CD4-positive, alpha-beta T cell (primary cell): ENCODE data around the gene LAGE3. TPM values are rescaled to one million over a fixed set of nuclear protein-coding genes. Genes with fewer than 3 reads are reported as not detected.
A peak's percentile ranks its signal among the peaks of the same experiment; 100 is the strongest.

ENCODE experiments used
- ATAC-seq: fragments of 200-7000 bp; cut with Tn5 transposase; one replicate; pipeline ENCODE4 v1.10.0; 2022; ENCODE audit warnings: mild to moderate bottlenecking; ENCODE audit not compliant: poor library complexity
- CTCF ChIA-PET: fragments of 350-600 bp; sonication (Branson Sonifier 250); formaldehyde crosslinking; loops from one replicate; lab custom pipeline; 2021; ENCODE audit warnings: antibody characterized with exemption, inconsistent platforms; lab: Charles Lee
- POLR2A ChIA-PET: fragments of 350-600 bp; sonication (Branson Sonifier 250); formaldehyde crosslinking; loops from one replicate; lab custom pipeline; 2021; ENCODE audit warnings: antibody characterized with exemption, inconsistent platforms; lab: Charles Lee
- DNase-seq, 14 experiments: peaks; one replicate each; pipeline ENCODE4 v3.0.0-alpha.2; 2013 to 2020; ENCODE audit warnings: mixed read lengths in 2 of 14
- H3K27ac ChIP-seq, 2 donors: one replicate each; pipeline versions ENCODE4 v1.5.1 to v1.7.0; 2013; ENCODE audit warnings: low read length in 2 of 2, low read depth in 1 of 2, mild to moderate bottlenecking in 1 of 2
- H3K27me3 ChIP-seq, 2 experiments: 1 replicate in 1 of 2; 2 replicates in 1 of 2; pipeline versions ENCODE4 v1.6.1 to v1.7.0; 2013; ENCODE audit warnings: low read length in 2 of 2, control low read depth in 1 of 2, mild to moderate bottlenecking in 1 of 2, moderate library complexity in 1 of 2; ENCODE audit not compliant: insufficient read depth in 2 of 2, control insufficient read depth in 1 of 2
- H3K36me3 ChIP-seq: one replicate; pipeline ENCODE4 v1.6.1; 2013; ENCODE audit warnings: low read length, control low read depth; ENCODE audit not compliant: insufficient read depth
- H3K4me1 ChIP-seq: one replicate; pipeline ENCODE4 v1.6.1; 2013; ENCODE audit warnings: low read length, control low read depth; ENCODE audit not compliant: insufficient read depth
- H3K4me3 ChIP-seq: one replicate; pipeline ENCODE4 v1.5.1; 2013; ENCODE audit warnings: mild to moderate bottlenecking, low read length, moderate library complexity
- H3K9me3 ChIP-seq, 2 experiments: 1 replicate in 1 of 2; 2 replicates in 1 of 2; pipeline versions ENCODE4 v1.6.1 to v1.7.0; 2013; ENCODE audit warnings: low read length in 2 of 2, mild to moderate bottlenecking in 2 of 2, control low read depth in 1 of 2, moderate library complexity in 1 of 2; ENCODE audit not compliant: control insufficient read depth in 1 of 2, insufficient read depth in 1 of 2
- H3K27ac Mint-ChIP-seq: one replicate; pipeline ENCODE4 v1.8.0; 2020; ENCODE audit warnings: mixed read lengths
- H3K27me3 Mint-ChIP-seq: one replicate; pipeline ENCODE4 v1.8.0; 2021; ENCODE audit warnings: mixed read lengths
- H3K36me3 Mint-ChIP-seq: one replicate; pipeline ENCODE4 v1.8.0; 2021; ENCODE audit warnings: low read depth, mixed read lengths
- H3K4me1 Mint-ChIP-seq: one replicate; pipeline ENCODE4 v1.8.0; 2021; ENCODE audit warnings: low read depth, mixed read lengths
- H3K4me3 Mint-ChIP-seq: one replicate; pipeline ENCODE4 v1.8.0; 2020; ENCODE audit warnings: mild to moderate bottlenecking, mixed read lengths
- H3K9me3 Mint-ChIP-seq: one replicate; pipeline ENCODE4 v1.8.0; 2020; ENCODE audit warnings: mixed read lengths
- intact Hi-C, 2 experiments: fragments of 100-400 bp; cut with DNase I in 1 of 2; cut with micrococcal nuclease in 1 of 2; formaldehyde crosslinking; loops; one replicate each; pipeline versions ENCODE4 v1.15.1 to v1.9.0; 2023 to 2025; cut with DNase I, micrococcal nuclease
- total RNA-seq, 174 experiments: library from RNA in 2 of 174; stranded (reverse) in 2 of 174; gene quantifications; one replicate each; pipeline ENCODE4 v1.2.3 and lab custom pipeline; 2021 to 2026
- TF ChIP-seq, protein P1 (sequence below): fragments of 200-600 bp; IDR thresholded peaks from one replicate; pipeline ENCODE4 v1.8.0; 2022; ENCODE audit warnings: antibody characterized with exemption, mild to moderate bottlenecking

Gene LAGE3
- total RNA-seq, 2 experiments from 2014 or later = 5.7 to 6.6 TPM

- Histone ChIP-seq H3K4me1 (peaks cover 58% of the 10 kb centered on the region), H3K4me3 (peak within 1 kb of the TSS; percentile 53), H3K36me3 (peaks cover 16% of the 10 kb centered on the region), H3K27ac (peak within 1 kb of the TSS; percentile 34 to 67), H3K9me3 (no peaks in the 10 kb centered on the region), H3K27me3 (no peaks in the 10 kb centered on the region)
- TF ChIP-seq, protein P1, sequence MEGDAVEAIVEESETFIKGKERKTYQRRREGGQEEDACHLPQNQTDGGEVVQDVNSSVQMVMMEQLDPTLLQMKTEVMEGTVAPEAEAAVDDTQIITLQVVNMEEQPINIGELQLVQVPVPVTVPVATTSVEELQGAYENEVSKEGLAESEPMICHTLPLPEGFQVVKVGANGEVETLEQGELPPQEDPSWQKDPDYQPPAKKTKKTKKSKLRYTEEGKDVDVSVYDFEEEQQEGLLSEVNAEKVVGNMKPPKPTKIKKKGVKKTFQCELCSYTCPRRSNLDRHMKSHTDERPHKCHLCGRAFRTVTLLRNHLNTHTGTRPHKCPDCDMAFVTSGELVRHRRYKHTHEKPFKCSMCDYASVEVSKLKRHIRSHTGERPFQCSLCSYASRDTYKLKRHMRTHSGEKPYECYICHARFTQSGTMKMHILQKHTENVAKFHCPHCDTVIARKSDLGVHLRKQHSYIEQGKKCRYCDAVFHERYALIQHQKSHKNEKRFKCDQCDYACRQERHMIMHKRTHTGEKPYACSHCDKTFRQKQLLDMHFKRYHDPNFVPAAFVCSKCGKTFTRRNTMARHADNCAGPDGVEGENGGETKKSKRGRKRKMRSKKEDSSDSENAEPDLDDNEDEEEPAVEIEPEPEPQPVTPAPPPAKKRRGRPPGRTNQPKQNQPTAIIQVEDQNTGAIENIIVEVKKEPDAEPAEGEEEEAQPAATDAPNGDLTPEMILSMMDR = no peak
- intact Hi-C loops = loop anchor here in 1 of 2 experiments (10.0 kb wide), 1 partner anchor 52 kb away; the partner anchor contains the start of gene GDI1
- H3K4me1 Mint-ChIP-seq = peaks cover 14% of the 10 kb centered on the region
- H3K4me3 Mint-ChIP-seq = peak within 1 kb of the TSS; percentile 88
- H3K9me3 Mint-ChIP-seq = no peaks in the 10 kb centered on the region
- ChIA-PET CTCF (no interaction called here), POLR2A (interaction anchor here (0.8 to 3.0 kb wide), 11 partner anchors 8 to 89 kb away, joined by 3 to 18 read pairs (median 4); partner anchors contain the start of genes ATP6AP1, FAM3A, PLXNA3 and RPL10)
- no peaks in the 10 kb centered on the region for H3K27me3 Mint-ChIP-seq
- DNase-seq = peak in 13 of 14 experiments; percentile 20 to 79 (median 53)
- peak within 1 kb of the TSS; percentile 83 for H3K27ac Mint-ChIP-seq
- peak; percentile 18 for ATAC-seq
- H3K36me3 Mint-ChIP-seq = peaks cover 6% of the 10 kb centered on the region
Measured at GRCh38 chrX:154486396-154487207, 7.5 kb upstream of the LAGE3 start, which contains the start of gene UBL4A. TSS of gene UBL4A (minus strand) at chrX:154486615. CDS start at chrX:154486584, 31 bp downstream.

DNA sequence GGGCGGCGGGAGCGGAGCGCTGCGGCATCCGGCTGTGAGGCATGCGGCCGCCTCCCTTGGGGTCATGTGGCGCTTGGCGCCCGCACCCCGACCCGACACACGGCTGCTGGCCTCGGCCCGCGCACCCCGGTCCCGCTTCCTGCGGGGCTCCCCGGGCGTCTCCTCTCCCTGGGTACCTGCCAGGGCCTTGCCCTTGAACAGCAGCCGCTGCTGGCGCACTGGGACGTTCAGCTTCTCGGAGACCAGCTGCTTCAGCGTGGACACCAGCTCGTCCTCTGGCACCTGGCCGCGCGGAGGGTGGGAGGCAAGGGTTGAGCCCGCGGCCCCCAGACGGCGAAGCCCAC lies 6.9 kb upstream of the LAGE3 start:
- peak overlapping the region; percentile 25 for H3K4me3 Mint-ChIP-seq
- Histone ChIP-seq H3K9me3 (no peaks in the 10 kb centered on the region), H3K27me3 (no peaks in the 10 kb centered on the region), H3K4me3 (peak overlapping the region; percentile 53), H3K4me1 (peaks cover 54% of the 10 kb centered on the region), H3K27ac (no peak overlapping the region), H3K36me3 (peaks cover 16% of the 10 kb centered on the region)
- TF ChIP-seq, protein P1 = no peak
- POLR2A ChIA-PET = interaction anchor here (1.0 to 3.0 kb wide), 7 partner anchors 28 to 88 kb away, joined by 3 to 18 read pairs (median 5); partner anchors contain the start of genes ATP6AP1, FAM3A, PLXNA3 and RPL10
- H3K27ac Mint-ChIP-seq = no peak overlapping the region
- CTCF ChIA-PET = no interaction called here
- no peaks in the 10 kb centered on the region for H3K27me3 Mint-ChIP-seq
- peaks cover 4% of the 10 kb centered on the region for H3K36me3 Mint-ChIP-seq
- H3K9me3 Mint-ChIP-seq = no peaks in the 10 kb centered on the region
- intact Hi-C loops = loop anchor here in 1 of 2 experiments (10.0 kb wide), 1 partner anchor 51 kb away; the partner anchor contains the start of gene GDI1
- peaks cover 13% of the 10 kb centered on the region for H3K4me1 Mint-ChIP-seq
- DNase-seq (peak in 10 of 14 experiments; percentile 7 to 70 (median 39)), ATAC-seq (peak; percentile 11)

GRCh38 chrX:154485150-154486051 lies 6.3 kb upstream of the LAGE3 start:
- peak overlapping the region; percentile 72 for H3K4me3 Mint-ChIP-seq
- peak overlapping the region; percentile 27 for H3K27ac Mint-ChIP-seq
- Histone ChIP-seq H3K4me3 (peak overlapping the region; percentile 53), H3K36me3 (peaks cover 16% of the 10 kb centered on the region), H3K27me3 (no peaks in the 10 kb centered on the region), H3K4me1 (peaks cover 51% of the 10 kb centered on the region), H3K27ac (peak overlapping the region in 1 of 2 donors; percentile 13), H3K9me3 (no peaks in the 10 kb centered on the region)
- peaks cover 9% of the 10 kb centered on the region for H3K4me1 Mint-ChIP-seq
- H3K36me3 Mint-ChIP-seq = no peaks in the 10 kb centered on the region
- DNase-seq (no peak), ATAC-seq (no peak)
- ChIA-PET CTCF (no interaction called here), POLR2A (interaction anchor here (1.0 to 3.0 kb wide), 8 partner anchors 28 to 88 kb away, joined by 3 to 18 read pairs (median 4); partner anchors contain the start of genes ATP6AP1, FAM3A, PLXNA3 and RPL10)
- no peaks in the 10 kb centered on the region for H3K9me3 Mint-ChIP-seq
- TF ChIP-seq, protein P1 = no peak
- H3K27me3 Mint-ChIP-seq = no peaks in the 10 kb centered on the region
- intact Hi-C loops = loop anchor here (2.0 to 10.0 kb wide), 2 partner anchors 49 to 51 kb away; partner anchors contain the start of gene GDI1 (in 2 of the 2)
